CD14-positive monocyte (primary cell): ENCODE data around the gene PAM. TPM values are rescaled to one million over a fixed set of nuclear protein-coding genes. Genes with fewer than 3 reads are reported as not detected.

ENCODE experiments used
- DNase-seq, 3 donors: peaks; one replicate each; pipeline ENCODE4 v3.0.0-alpha.2; 2011 to 2022
- H2AFZ ChIP-seq: 2 replicates; pipeline ENCODE4 v1.6.0; 2012; ENCODE audit warnings: mild to moderate bottlenecking, low read depth, low read length, inconsistent platforms; ENCODE audit not compliant: insufficient read depth, poor library complexity, severe bottlenecking
- H3K27ac ChIP-seq, 2 donors: 1 replicate in 1 of 2; 2 replicates in 1 of 2; pipeline ENCODE4 v1.5.1; 2012 to 2013; ENCODE audit warnings: low read length in 2 of 2, control low read depth in 1 of 2, inconsistent platforms in 1 of 2, low read depth in 1 of 2, mild to moderate bottlenecking in 1 of 2
- H3K27me3 ChIP-seq, 2 donors: one replicate each; pipeline versions ENCODE4 v1.6.0 to v1.6.1; 2011 to 2013; ENCODE audit warnings: low read length in 2 of 2; ENCODE audit not compliant: control insufficient read depth in 2 of 2, insufficient read depth in 2 of 2
- H3K36me3 ChIP-seq, 2 donors: replicated peaks in 1 of 2; 1 replicate in 1 of 2; 2 replicates in 1 of 2; pipeline versions ENCODE4 v1.5.1 to v1.6.1; 2012 to 2013; ENCODE audit warnings: low read length in 2 of 2, control low read depth in 1 of 2, inconsistent platforms in 1 of 2, mild to moderate bottlenecking in 1 of 2; ENCODE audit not compliant: insufficient read depth in 2 of 2, control insufficient read depth in 1 of 2
- H3K4me1 ChIP-seq, 2 donors: 1 replicate in 1 of 2; 2 replicates in 1 of 2; pipeline versions ENCODE4 v1.5.1 to v1.6.1; 2012 to 2013; ENCODE audit warnings: low read length in 2 of 2, control low read depth in 1 of 2, inconsistent platforms in 1 of 2, mild to moderate bottlenecking in 1 of 2, moderate library complexity in 1 of 2; ENCODE audit not compliant: insufficient read depth in 2 of 2, control insufficient read depth in 1 of 2
- H3K4me2 ChIP-seq: replicated peaks from 2 replicates; pipeline ENCODE3; 2012; ENCODE audit warnings: low read length, moderate library complexity, mild to moderate bottlenecking; ENCODE audit not compliant: poor library complexity, severe bottlenecking; ENCODE audit errors: extremely low read depth
- H3K4me3 ChIP-seq, 3 experiments: fragments of 200-600 bp in 1 of 3; sonication (generic) in 1 of 3; replicated peaks in 1 of 3; 1 replicate in 2 of 3; 2 replicates in 1 of 3; pipeline ENCODE4 v1.5.1; 2011 to 2013; ENCODE audit warnings: low read length in 3 of 3, mild to moderate bottlenecking in 3 of 3, control low read depth in 2 of 3, low read depth in 2 of 3, inconsistent platforms in 1 of 3, moderate library complexity in 1 of 3
- H3K79me2 ChIP-seq: 2 replicates; pipeline ENCODE4 v1.6.0; 2012; ENCODE audit warnings: mild to moderate bottlenecking, control low read depth, inconsistent platforms, low read length, moderate library complexity; ENCODE audit not compliant: insufficient read depth
- H3K9ac ChIP-seq: 2 replicates; pipeline ENCODE4 v1.6.0; 2017; ENCODE audit warnings: low read length, mild to moderate bottlenecking; ENCODE audit not compliant: insufficient read depth, poor library complexity, severe bottlenecking
- H3K9me3 ChIP-seq, 2 donors: replicated peaks in 1 of 2; 1 replicate in 1 of 2; 2 replicates in 1 of 2; pipeline versions ENCODE4 v1.5.1 to v1.6.1; 2012 to 2013; ENCODE audit warnings: low read length in 2 of 2, control low read depth in 1 of 2; ENCODE audit not compliant: control insufficient read depth in 1 of 2, insufficient read depth in 1 of 2
- H4K20me1 ChIP-seq: 2 replicates; pipeline ENCODE4 v1.6.0; 2012; ENCODE audit warnings: mild to moderate bottlenecking, low read length, control low read depth, moderate library complexity; ENCODE audit not compliant: insufficient read depth
- H3K27ac Mint-ChIP-seq, 7 donors: one replicate each; pipeline ENCODE4 v1.8.0; 2020; ENCODE audit warnings: mild to moderate bottlenecking in 7 of 7, mixed read lengths in 7 of 7, moderate library complexity in 6 of 7, inconsistent platforms in 2 of 7
- H3K27me3 Mint-ChIP-seq, 3 donors: one replicate each; pipeline ENCODE4 v1.8.0; 2021 to 2022; ENCODE audit warnings: low read depth in 3 of 3, mild to moderate bottlenecking in 3 of 3, mixed read lengths in 3 of 3, moderate library complexity in 3 of 3, inconsistent platforms in 1 of 3
- H3K36me3 Mint-ChIP-seq, 2 donors: one replicate each; pipeline ENCODE4 v1.8.0; 2020; ENCODE audit warnings: mixed read lengths in 2 of 2, inconsistent platforms in 1 of 2, mild to moderate bottlenecking in 1 of 2
- H3K4me1 Mint-ChIP-seq: one replicate; pipeline ENCODE4 v1.8.0; 2020; ENCODE audit warnings: mild to moderate bottlenecking, mixed read lengths
- H3K4me3 Mint-ChIP-seq, 2 donors: one replicate each; pipeline ENCODE4 v1.8.0; 2020; ENCODE audit warnings: mild to moderate bottlenecking in 2 of 2, mixed read lengths in 2 of 2, moderate library complexity in 1 of 2
- H3K9me3 Mint-ChIP-seq, 7 donors: one replicate each; pipeline ENCODE4 v1.8.0; 2020 to 2022; ENCODE audit warnings: mixed read lengths in 7 of 7, mild to moderate bottlenecking in 6 of 7, moderate library complexity in 6 of 7, inconsistent platforms in 2 of 7
- CTCF ChIP-seq: fragments of 200-600 bp; IDR thresholded peaks from one replicate; pipeline ENCODE4 v1.8.0; 2022; ENCODE audit warnings: antibody characterized with exemption, mild to moderate bottlenecking
- WGBS: methylation state at CpG from one replicate; pipeline ENCODE4 v1.1.5; 2013; ENCODE audit warnings: missing lambda C conversion rate; ENCODE audit not compliant: insufficient coverage; 5-methylcytosine and 5-hydroxymethylcytosine counted together
- intact Hi-C, 2 donors: fragments of 100-400 bp; cut with micrococcal nuclease; formaldehyde crosslinking; loops; one replicate each; pipeline versions ENCODE4 v1.15.0 to v1.15.1; 2023
- polyA plus RNA-seq, 3 donors: library from polyadenylated mRNA; depleted of rRNA in 1 of 3; unstranded in 2 of 3; stranded (reverse) in 1 of 3; fragments of 300-500 nt in 2 of 3; fragments of >200 nt in 1 of 3; fragmentation: Illumina TruSeq in 2 of 3; gene quantifications; 1 replicate in 2 of 3; 2 replicates in 1 of 3; pipeline ENCODE4 v1.2.3, GENCODE V29; 2012 to 2021

Gene PAM
- polyA plus RNA-seq, 3 donors = 11.8 to 27.4 (median 12.8) TPM

- Mint-ChIP-seq H3K36me3 (no peaks in the 10 kb centered on the region), H3K27me3 (peaks cover 10 to 18% (median 15%) of the 10 kb centered on the region in 3 donors), H3K27ac (no peak overlapping the region), H3K4me3 (no peak overlapping the region), H3K9me3 (peaks cover 0 to 2% (median 0%) of the 10 kb centered on the region in 7 donors), H3K4me1 (peaks cover 36% of the 10 kb centered on the region)
- Histone ChIP-seq H3K36me3 (no peaks in the 10 kb centered on the region), H3K4me2 (no peak overlapping the region), H4K20me1 (no peaks in the 10 kb centered on the region), H3K4me1 (peaks cover 15 to 27% of the 10 kb centered on the region in 2 donors), H3K27me3 (peaks cover 6 to 11% of the 10 kb centered on the region in 2 donors), H3K9ac (no peak overlapping the region), H3K27ac (no peak overlapping the region), H3K4me3 (no peak overlapping the region), H3K79me2 (no peaks in the 10 kb centered on the region), H2AFZ (no peak overlapping the region), H3K9me3 (no peaks in the 10 kb centered on the region)
- intact Hi-C loops = no loop called here
- TF ChIP-seq CTCF = no peak
- DNase-seq = no peak
These were observed 3.5 kb downstream of the PAM start for GRCh38 chr5:102758576-102758975.

GRCh38 chr5:102759289-102759688 is 4.2 kb downstream of the PAM start:
- H4K20me1 ChIP-seq = no peaks in the 10 kb centered on the region
- no peak overlapping the region for H2AFZ ChIP-seq
- Mint-ChIP-seq H3K27me3 (peaks cover 3 to 11% (median 8%) of the 10 kb centered on the region in 3 donors), H3K27ac (no peak overlapping the region), H3K9me3 (peaks cover 0 to 2% (median 0%) of the 10 kb centered on the region in 7 donors), H3K36me3 (no peaks in the 10 kb centered on the region), H3K4me3 (no peak overlapping the region), H3K4me1 (peaks cover 29% of the 10 kb centered on the region)
- DNase-seq = no peak
- no CpG with 5 or more reads among the region's 1 CpG for WGBS
- H3K27me3 ChIP-seq = peaks cover 0 to 3% of the 10 kb centered on the region in 2 donors
- intact Hi-C loops = no loop called here
- no peaks in the 10 kb centered on the region for H3K79me2 ChIP-seq
- H3K4me1 ChIP-seq = peaks cover 9 to 20% of the 10 kb centered on the region in 2 donors
- no peak overlapping the region for H3K9ac ChIP-seq
- H3K4me2 ChIP-seq = no peak overlapping the region
- H3K4me3 ChIP-seq = no peak overlapping the region
- TF ChIP-seq CTCF = no peak
- H3K27ac ChIP-seq = no peak overlapping the region
- no peaks in the 10 kb centered on the region for H3K36me3 ChIP-seq
- no peaks in the 10 kb centered on the region for H3K9me3 ChIP-seq
